Measurements from ENCODE around the gene PRKCA. TPM values are rescaled to one million over a fixed set of nuclear protein-coding genes. Genes with fewer than 3 reads are reported as not detected.

PRKCA gene
- total RNA-seq, 4 donors from 2014 or later = 26.0 to 89.0 (median 32.8) TPM

GRCh38 chr17:66406701-66407644, 104.6 kb downstream of the PRKCA start:
- WGBS, 2 donors (ENCODE audit: low coverage in 1 of 2) = 79 to 83% methylated on average over 8 to 12 of the region's 12 CpGs
- Histone ChIP-seq H3K4me1 (peaks cover 0 to 38% (median 0%) of the 10 kb centered on the region in 3 donors), H3K4me3 (no peak overlapping the region), H3K27ac (no peak overlapping the region), H3K27me3 (no peaks in the 10 kb centered on the region), H3K36me3 (no peaks in the 10 kb centered on the region), H3K9me3 (no peaks in the 10 kb centered on the region)
- ATAC-seq = no peak
- TF ChIP-seq POLR2AphosphoS5 (IDR thresholded peaks at IDR 0.05) = no peak
- TF ChIP-seq POLR2A (IDR thresholded peaks at IDR 0.05) = no peak
- TF ChIP-seq EP300 (IDR thresholded peaks at IDR 0.05) = no peak
- TF ChIP-seq, protein P1, sequence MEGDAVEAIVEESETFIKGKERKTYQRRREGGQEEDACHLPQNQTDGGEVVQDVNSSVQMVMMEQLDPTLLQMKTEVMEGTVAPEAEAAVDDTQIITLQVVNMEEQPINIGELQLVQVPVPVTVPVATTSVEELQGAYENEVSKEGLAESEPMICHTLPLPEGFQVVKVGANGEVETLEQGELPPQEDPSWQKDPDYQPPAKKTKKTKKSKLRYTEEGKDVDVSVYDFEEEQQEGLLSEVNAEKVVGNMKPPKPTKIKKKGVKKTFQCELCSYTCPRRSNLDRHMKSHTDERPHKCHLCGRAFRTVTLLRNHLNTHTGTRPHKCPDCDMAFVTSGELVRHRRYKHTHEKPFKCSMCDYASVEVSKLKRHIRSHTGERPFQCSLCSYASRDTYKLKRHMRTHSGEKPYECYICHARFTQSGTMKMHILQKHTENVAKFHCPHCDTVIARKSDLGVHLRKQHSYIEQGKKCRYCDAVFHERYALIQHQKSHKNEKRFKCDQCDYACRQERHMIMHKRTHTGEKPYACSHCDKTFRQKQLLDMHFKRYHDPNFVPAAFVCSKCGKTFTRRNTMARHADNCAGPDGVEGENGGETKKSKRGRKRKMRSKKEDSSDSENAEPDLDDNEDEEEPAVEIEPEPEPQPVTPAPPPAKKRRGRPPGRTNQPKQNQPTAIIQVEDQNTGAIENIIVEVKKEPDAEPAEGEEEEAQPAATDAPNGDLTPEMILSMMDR (IDR thresholded peaks at IDR 0.05) = no peak

DNA sequence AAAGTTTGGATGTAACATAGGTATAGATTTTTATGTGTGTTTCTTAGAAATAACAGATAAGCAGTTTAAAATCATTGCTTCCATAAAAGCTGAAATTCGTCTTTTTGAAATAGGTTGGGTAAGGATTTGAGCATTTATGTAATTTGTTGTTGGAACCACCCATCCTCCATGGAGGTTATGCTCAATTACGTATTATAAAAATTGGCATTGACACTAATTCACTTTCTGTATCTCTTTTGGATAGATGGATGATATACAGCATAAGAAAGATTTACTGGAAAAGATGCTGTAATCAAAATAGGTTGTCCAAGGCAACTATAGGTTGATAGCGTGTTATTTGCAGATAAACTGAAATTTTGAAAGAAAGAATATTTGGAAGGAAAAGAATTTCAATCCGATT, 105.5 kb downstream of the PRKCA start:
- Histone ChIP-seq H3K4me1 (peaks cover 0 to 38% (median 0%) of the 10 kb centered on the region in 3 donors), H3K4me3 (no peak overlapping the region), H3K27ac (no peak overlapping the region), H3K27me3 (no peaks in the 10 kb centered on the region), H3K9me3 (no peaks in the 10 kb centered on the region), H3K36me3 (no peaks in the 10 kb centered on the region)
- 82 to 95% methylated on average over 4 of the region's 4 CpGs for WGBS, 2 donors (ENCODE audit: low coverage in 1 of 2)
- TF ChIP-seq, protein P1 (IDR thresholded peaks at IDR 0.05) = no peak
- TF ChIP-seq POLR2AphosphoS5 (IDR thresholded peaks at IDR 0.05) (no peak), EP300 (IDR thresholded peaks at IDR 0.05) (no peak), POLR2A (IDR thresholded peaks at IDR 0.05) (no peak)
- ATAC-seq = no peak

GRCh38 chr17:66411520-66411919, 109.1 kb downstream of the PRKCA start:
- WGBS, 2 donors (ENCODE audit: low coverage in 1 of 2) = 85 to 88% methylated on average over 5 to 6 of the region's 6 CpGs
- Histone ChIP-seq H3K27ac (no peak overlapping the region), H3K4me1 (peaks cover 0 to 7% (median 0%) of the 10 kb centered on the region in 3 donors), H3K9me3 (no peaks in the 10 kb centered on the region), H3K4me3 (no peak overlapping the region), H3K36me3 (no peaks in the 10 kb centered on the region), H3K27me3 (no peaks in the 10 kb centered on the region)
- TF ChIP-seq, protein P1 (IDR thresholded peaks at IDR 0.05) = no peak
- no peak for TF ChIP-seq POLR2AphosphoS5 (IDR thresholded peaks at IDR 0.05)
- no peak for TF ChIP-seq EP300 (IDR thresholded peaks at IDR 0.05)
- TF ChIP-seq POLR2A (IDR thresholded peaks at IDR 0.05) = no peak
- ATAC-seq = no peak

- Histone ChIP-seq H3K4me3 (no peak overlapping the region), H3K27ac (no peak overlapping the region), H3K27me3 (no peaks in the 10 kb centered on the region), H3K9me3 (no peaks in the 10 kb centered on the region), H3K4me1 (no peaks in the 10 kb centered on the region), H3K36me3 (no peaks in the 10 kb centered on the region)
- ATAC-seq = no peak
- no peak for TF ChIP-seq POLR2AphosphoS5 (IDR thresholded peaks at IDR 0.05)
- TF ChIP-seq POLR2A (IDR thresholded peaks at IDR 0.05) = no peak
- TF ChIP-seq, protein P1 (IDR thresholded peaks at IDR 0.05) = no peak
- no peak for TF ChIP-seq EP300 (IDR thresholded peaks at IDR 0.05)
- 72 to 79% methylated on average over 6 of the region's 8 CpGs for WGBS, 2 donors (ENCODE audit: low coverage in 1 of 2)
Measured at GRCh38 chr17:66412857-66413558, 110.6 kb downstream of the PRKCA start.

Data from gastroesophageal sphincter (tissue), 4 donors.